Stimulated activated CD4-positive, alpha-beta T cell treated with anti-CD3 and anti-CD28 coated beads, TNF-alpha, amount 100 ng/mL, for 1 hour (primary cell): ENCODE measurements around the gene VAX1.

Source experiments
- DNase-seq, 3 donors: peaks; one replicate each; pipeline ENCODE4 v3.0.0-alpha.2; 2020; ENCODE audit warnings: low read depth in 3 of 3, low spot score in 1 of 3

Gene VAX1

DNA sequence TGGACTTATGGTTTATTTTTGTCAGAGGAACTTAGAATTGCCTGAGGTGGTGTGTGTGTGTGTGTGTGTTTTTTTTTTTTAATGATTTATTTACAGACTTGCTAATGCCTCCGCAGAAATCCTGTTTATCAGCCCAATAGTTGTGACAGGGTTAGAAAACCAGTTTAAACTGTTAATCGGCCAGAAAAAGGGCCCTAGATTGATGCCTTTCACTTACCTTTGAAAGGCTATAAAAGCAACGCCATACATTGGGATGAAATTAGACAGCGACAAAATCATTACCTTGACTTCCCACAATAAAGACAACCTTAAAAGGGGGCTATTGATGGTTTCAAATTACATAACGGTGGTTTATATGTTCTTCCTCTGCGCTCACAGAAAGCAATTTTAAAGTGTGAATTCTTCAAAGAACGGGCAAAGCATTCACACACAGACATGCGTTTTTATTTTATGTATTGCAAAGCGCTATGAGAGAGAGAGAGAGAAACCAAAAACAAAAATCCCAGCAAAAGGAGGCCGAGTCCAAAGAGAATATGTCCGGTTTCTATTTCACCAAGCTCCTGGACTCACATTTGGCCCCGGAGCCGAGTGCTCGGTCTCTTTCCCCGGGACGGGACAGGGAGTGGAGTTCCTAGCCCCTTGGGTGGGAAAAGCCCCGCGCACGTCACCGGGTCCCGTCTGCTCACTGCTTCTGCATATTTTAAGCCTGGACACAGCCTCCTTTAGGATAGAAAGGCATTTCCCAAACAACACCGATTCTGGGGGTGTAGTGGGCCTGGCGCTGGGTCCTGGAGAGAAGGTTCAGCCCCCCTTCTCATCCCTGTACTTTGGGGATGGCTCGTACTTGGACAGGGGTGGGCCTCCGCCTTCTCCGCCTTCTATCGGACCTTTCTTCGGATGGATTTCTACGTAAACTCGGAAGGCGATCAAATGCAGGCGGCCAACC, 26.8 kb upstream of the VAX1 start:
- DNase-seq: no peak

DNA sequence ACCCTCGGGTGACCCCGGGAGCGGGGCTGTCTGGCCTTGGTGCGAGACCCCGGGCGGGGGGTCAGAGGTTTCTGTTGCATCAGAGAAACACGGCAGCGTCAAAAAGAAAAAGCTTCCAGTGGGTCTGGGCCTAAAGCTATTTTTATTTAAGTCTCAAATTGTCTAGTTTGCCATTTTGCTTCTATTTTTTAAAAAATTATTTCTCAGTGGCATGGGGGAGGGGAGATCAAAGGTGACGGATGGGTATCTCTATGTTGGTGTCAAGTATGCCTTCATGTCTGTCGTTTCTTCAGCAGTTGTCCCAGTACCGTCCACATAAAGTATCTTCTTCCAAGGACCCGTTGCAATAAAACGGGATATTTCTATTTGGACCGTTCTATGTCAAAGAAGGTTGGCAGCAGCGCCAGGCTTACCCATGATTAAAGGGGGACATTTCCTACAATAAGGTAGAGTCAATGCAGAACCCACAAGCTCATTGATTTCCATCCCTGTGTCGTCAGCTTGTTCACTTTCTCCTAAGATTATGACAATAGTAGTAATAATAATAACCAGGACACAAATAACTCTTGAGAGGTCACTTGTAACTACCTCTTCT, 26.0 kb upstream of the VAX1 start:
- DNase-seq: no peak

DNA sequence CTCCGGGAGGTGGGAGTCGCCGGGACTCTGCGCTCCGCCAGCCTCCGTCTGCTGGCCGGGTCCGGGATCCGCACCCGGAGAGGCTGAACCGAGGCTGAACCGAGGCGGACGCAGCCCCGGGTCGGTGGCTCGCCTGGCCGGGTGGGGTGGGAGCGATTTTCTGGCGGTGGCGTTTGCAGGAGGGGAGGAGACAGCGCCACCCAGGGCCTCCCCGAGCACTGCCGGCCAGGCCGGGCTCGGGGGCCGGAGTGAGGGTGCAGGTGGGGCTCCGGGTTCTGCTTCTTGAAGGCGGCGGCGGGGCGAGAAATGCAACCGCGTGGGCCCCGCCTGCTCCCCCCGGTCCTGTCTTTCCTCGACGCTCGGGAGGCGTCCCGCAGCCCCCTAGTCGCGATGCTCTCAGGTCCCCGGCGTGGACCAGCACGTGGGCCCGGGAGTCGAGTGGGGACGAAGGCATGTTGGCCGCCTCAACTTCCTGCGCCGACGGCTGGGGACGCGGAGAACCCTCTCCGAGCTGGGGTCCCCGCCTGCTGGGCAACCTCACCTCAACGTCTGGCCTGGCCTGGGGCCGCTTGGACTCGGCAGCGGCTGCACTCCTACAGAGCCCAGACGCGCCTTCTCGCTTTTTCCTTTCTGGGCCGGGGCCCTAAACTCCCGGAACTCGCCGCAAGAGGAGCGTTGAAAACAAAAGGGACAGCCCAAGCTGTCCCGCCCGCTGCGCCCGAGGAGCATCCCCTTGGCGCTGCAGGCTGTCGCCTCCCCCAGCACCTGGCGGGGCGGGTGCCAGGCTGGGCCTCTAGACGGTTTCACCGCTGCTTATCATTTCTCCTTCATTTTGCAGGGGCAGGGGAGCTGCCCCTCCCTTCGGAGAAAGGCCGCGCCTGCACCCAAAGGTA, 25.2 kb upstream of the VAX1 start:
- DNase-seq: no peak

DNA sequence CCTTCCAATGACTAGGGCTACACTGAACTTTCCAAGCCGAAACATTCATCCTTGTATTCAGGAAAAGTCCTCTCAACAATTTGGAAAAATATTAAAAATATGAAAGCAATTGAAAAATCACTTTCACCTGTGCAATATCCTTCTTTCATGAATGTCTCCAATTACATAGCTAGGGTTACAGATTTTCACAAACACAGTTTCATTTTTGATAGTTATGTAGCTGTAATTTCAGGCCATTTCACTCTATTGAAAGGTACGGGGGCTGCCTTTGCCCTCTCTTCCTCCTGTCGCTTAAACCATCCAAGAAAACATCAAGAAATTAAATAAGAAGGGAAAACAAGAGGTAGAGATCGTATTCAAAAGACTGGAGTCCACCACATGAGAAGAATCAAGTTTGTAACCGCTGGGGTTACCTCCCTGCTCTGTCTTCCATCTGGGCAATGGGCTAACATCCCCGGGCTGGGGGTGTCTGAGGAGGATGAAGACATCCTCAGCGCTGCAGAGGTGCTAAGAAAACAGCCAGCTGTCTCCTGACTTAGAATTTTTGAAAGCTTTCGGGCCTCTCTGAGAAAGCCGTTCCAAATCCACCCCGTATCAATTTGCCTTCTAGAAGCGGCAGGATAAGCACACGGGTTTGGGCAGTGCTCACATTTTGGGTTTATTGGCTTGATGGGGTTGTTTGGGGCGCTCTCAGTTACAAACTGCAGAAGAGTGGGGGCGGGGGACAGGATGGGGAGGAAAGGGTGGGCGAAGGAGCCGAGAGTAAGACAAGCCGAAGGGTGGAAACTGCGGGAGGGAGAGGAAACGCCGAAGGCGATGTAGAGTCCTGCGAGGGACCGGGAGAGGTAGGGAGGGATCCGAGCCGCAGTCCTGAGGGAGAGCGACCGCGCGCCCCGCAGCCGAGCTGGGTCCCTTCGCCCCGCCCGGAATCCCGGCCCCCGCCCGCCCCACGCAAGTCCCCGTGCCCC, 24.3 kb upstream of the VAX1 start:
- DNase-seq: no peak

DNA sequence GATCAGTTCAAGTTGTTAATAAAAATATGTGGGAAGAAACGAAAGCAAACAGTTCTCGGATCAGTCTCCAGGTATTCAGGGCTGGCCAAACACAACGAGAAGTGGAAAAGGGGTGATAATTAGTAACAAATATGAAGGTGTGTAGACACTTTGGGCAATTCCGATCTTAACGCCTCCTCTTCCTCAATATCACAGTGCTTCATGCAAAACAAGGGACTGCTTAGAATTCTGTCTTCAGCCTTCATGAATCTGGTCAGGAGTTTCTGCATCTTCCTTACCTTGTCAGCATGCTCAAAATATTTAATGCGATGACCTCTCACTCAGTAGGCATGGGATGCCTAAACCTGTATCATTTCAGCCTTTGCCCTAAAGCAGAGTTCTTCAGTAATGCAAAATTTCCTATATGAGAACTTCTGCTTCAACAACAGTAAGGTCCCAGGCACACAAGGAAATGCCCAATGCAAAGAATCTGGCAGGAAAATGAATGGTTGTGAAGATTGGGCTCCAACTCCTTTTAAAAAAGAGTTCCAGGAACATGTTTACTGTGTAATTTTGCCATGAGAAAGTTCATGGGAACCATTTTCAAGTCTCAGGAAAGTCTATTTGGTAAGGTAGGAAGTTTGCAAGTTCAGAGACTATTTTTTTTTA, 23.4 kb upstream of the VAX1 start:
- no peak for DNase-seq

DNA sequence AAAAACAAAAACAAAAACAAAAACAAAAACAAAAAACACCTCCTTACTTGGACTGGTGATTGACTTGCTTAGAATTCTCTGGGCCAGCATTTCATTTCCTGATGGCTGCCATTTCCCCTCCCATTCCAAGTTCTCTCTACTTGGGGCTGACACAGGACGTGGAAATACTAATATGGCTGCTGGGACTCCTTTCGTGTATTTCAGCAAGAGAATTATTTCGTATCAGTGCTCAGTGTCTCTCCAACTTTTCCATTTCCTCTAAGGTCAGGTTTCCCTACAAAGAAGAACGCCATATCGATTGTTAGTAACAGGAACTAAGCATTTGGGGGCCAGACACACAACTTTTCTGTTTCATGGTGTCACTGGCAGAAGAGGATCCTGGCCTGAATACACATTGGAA, 22.5 kb upstream of the VAX1 start:
- DNase-seq: no peak

DNA sequence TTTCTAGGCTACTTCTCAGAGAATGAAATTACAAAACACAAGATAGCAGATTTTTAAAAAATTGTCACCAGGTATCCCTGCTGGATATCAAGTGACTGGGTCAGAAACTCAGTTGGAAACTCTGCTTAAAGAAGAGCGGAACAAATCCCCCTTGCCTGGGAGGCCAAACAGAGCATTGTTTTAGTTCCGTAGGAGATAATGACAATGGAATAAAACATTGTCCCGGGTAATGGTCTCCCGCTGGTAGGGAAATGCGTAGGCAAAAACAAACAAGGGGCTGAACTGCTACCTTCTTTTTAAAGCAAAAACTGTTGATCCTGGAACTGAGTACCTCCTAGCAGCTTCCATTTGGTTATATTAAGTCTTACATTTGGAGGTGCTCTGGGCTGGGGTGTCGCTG, 21.3 kb upstream of the VAX1 start:
- DNase-seq: no peak

DNA sequence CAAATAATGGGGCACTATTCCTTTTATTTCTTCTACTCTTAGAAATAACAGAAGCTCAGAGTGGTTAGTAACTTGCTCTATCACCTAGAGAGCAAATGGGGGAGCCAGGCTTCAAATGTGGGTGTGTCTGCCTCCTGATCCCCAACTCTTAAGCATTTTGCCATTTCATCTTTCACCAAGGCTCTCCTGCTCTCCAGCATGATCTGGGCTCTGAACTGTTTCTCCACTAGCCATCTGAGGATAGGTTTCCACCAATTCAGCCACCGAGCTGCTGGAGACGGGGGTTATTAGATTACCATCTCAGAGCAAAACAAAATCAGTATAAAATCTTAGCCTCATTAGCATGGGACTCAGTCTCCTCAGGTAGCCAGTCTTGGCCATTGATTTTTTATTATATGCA, 20.2 kb upstream of the VAX1 start:
- no peak for DNase-seq

DNA sequence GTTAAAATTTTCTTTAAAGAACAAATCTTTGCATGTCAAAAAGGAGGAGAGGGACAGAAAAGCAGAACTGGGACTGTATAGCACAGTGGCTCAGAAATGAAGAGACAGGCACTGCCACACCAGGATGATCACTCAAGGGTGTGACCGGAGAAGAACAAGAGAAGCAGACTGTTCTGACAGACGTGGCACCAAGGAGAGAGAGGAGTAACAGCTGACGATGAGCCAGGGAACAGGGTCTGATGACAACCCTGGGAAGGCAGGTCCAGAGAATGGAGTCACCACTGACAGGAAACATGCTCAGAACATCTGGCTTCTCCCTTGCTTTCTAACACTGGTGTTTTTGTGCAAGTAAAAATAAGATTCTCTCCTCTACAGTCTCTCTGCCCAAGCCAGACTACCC, 14.6 kb upstream of the VAX1 start:
- DNase-seq: no peak

DNA sequence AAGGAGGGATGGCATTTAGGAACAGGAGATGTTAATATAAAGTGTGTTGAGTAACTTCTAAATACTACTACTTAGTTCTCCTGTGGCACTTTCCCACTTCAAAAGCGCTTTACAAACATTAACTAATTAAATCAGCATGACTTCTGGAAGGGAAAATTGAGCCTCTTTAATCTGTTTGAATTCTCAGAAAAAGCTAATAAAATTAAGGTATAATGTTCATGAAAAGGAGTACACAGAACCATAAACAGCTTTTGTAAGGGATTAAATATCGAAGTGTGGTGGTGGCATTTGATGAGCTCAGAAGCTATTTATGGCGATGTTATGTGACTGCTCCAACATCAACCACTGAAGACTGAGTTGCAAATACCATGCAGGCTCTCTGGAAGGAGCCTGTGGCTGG, 10.2 kb upstream of the VAX1 start:
- DNase-seq: no peak

DNA sequence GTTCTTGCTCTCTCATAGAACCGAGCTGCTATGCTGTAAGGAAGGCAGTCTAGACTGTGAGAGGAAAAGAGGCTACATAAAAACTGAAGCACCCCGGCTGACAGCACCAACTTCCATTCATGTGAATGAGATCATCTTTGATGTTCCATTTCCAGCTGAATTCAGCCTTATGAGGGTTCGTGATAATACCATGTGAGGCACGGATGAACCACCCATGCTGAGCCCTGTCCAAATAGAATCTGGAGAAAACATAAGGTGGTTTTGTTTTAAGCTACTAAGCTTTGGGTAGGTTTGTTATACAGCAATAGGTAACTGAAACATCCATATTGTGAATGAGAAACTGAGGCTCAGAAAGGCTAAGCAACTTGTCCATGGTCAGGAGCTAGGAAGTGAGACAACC, 6.9 kb upstream of the VAX1 start:
- DNase-seq: no peak

DNA sequence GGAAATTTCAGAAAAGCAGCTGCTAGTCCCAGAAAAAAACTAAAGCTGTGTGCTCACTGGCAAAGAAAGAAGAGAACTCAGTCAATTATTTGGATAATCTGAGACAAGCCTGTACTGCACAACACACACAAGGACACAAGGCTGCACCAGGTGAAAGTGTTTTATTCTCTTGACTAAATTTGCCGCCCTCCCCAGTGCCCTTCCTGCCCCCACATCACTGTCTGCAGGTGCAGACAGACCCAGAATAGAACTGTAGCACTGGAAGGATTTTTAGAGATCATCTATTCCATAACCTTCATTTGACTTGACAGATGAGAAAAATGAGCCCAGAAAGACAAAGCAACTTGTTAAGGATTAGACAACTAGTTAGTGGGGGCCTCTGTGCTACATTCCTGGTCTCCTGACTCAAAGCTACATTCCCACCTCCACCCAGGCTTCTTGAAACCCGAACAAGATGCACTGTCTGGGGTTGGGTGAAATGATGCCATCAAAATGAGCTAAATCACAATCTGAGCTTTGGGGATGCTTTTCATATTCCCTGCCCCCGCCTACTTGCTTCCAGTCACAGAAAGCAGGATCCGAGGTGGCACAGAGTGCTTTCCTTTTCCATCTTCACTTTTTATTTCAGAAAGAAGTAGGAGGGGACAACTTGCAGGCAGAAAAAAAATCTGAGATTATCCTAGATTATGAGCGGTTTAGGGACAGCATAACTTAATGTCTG, 5.2 kb upstream of the VAX1 start:
- DNase-seq: no peak

DNA sequence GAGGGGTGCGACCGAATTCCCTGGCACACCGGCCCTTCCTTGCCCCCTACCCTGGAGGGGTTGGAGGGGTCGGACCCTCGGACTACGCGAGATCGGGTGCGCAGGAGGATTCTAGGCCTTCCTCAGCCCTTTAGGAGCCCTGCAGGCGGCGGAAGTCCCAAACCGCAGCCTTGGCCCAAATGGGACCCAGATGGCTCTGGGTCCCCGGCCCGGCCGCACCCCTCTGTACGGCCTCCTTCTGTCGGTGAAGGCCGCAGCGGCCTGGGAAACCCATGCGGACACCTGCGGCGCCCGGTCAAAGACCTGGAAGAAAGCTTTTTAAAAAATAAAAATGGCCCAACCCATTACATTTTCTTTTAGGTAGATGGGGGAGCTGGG, 2.4 kb upstream of the VAX1 start:
- DNase-seq: no peak

DNA sequence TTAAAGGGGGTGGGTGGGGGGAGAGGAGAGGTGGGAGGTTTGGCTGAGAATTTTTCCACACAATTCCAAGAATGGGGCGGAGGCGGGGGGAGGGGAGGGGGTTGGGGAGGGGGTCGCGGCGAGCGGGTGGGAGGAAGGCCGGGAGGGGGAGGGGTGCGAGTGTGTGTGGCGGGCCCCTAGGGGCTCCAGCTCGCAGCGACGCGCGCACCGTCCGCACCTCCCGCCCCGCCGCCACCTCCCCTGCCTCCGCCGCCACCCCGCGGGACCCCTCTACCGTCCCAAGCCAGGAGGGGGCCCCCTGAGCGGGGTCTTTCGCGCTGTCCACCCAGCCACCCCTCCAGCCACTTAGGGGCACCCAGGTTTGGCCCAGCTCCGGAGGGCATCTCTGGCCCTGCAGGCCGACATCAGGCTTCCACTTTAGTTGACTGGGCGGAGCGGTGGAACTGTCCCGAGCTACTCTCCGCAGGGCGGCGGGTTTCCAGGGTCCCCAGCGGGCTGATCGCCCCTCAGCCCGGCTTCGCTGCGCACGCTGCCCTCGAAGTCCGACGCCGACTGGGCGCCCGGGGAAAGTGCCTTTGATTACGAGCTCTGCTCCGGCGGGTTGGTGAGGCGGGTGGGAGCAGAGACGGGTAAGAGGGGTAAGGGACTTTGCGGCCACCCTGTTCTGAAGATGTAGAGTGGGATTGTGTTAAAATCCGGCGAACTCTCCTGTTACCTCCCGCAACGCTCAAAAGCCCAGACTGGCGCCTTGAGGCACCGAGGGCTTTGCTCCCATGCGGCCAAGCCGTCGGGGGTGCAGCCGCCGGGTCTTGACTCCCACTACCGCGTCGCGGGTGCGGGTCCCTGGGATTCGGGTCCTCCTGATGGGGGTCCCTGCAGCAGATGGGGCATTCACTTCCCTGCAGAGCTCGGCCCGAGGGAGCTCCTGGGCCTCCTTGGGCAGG, 1.8 kb upstream of the VAX1 start:
- no peak for DNase-seq

DNA sequence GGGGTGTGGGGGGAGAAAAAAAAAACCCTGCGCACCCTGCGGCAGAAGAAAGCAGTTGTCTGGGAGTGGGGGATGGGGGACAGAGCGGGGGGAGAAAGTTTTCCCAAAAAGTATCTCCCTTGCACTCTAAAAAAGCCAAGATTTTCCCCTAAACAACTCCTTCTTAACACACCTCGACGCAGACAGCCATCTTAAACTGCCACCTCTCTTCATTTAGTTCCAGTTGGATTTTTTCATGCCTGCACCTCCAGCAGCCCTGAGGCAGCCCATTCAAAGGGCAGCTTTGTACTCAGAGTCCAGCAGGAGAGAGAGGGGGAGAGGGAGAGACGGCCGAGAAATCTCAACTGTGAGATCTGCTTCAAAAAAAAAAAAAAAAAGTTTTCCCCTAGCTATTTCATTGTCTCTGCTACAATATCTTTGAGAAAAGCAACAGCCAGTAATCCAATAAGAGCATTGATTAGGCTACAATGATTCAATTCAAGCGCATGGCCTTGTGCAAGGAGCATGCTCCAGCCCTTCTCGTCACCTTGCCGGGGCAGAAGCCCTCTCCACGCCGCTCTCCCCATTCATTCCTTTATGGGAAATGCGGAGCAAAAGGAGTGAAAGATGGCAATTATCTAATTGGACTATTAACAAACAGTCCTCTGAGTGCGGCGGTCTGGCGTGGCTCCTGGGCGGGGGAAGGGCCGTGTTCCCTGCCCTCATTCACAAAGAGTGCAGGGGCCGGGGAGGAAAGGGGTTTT, 939 bp upstream of the VAX1 start:
- no peak for DNase-seq

DNA sequence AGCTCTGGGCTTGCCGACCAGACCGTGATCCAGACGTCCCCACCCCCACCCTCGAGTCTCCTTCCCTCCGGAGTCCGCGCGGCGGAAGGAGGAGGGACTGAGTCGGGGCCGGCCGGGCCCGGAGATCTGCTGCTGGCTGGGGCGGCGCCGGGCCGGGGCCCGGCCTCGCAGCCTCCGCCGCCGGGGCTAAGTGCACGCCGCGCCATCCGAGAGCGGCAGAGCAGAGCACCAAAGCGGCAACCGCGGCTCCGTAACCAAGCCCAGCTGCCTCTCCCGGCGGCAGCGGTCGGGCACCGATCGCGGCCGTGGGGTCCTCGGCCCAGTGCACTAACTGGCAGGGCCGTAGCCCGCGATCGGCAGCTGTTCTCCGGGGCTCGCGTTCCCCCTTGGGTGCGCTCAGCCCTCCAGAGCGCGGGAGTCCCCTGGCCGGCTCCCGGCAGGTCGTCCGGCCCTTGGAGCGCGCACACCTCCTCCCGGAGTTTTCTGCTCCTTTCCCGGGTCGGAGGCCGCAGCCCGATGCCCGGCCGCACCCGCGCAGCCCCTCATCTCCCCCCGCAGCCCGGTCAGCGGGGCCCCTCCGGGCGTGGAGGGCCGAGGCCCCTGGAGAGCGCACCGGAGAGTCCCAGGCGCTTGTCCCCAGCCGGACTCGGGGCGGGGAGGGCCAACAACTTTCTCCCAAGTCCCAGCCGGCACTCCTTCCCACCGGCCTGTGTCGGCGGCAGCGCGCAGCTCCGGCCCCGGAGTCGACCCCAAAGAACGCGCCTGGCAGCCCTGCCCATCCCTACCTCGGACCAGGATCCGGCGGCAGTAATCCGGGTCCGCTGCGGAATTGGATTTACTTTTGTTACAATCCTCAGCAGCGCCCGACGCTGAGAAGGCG, 799 bp downstream of the VAX1 start:
- no peak for DNase-seq
